Measurements from ENCODE around the gene LAPTM5.

GRCh38 chr1:30737357-30738039, 20.1 kb downstream of the LAPTM5 start:
- TF ChIP-seq POLR2A (IDR thresholded peaks at IDR 0.05) = no peak
- no peak for TF ChIP-seq CTCF (IDR thresholded peaks at IDR 0.05 in 4 of 5, conservative IDR thresholded peaks at IDR 0.05 in 1 of 5)

All from gastrocnemius medialis (tissue), 4 donors.